T-cell (primary cell): ENCODE results near the gene C1orf21. TPM values are rescaled to one million over a fixed set of nuclear protein-coding genes. Genes with fewer than 3 reads are reported as not detected.

Experiments used
- ATAC-seq, 4 experiments: fragments of 200-7000 bp in 3 of 4; fragments of 150-1000 bp in 1 of 4; cut with Tn5 transposase; replicated peaks in 1 of 4; 1 replicate in 3 of 4; 2 replicates in 1 of 4; pipeline ENCODE4 v1.10.0; 2021; ENCODE audit warnings: moderate library complexity in 3 of 4, mild to moderate bottlenecking in 2 of 4, moderate number of reproducible peaks in 1 of 4
- CTCF ChIA-PET, 2 donors: fragments of 300-600 bp; sonication (Branson Sonifier 250); formaldehyde crosslinking; loops; one replicate each; lab custom pipeline; 2022; ENCODE audit warnings: antibody characterized with exemption in 2 of 2; lab: Charles Lee
- POLR2A ChIA-PET, 2 donors: fragments of 300-600 bp; sonication (Branson Sonifier 250); formaldehyde crosslinking; loops; one replicate each; lab custom pipeline; 2022; ENCODE audit warnings: antibody characterized with exemption in 2 of 2; lab: Charles Lee
- DNase-seq, 35 experiments: peaks; one replicate each; pipeline versions ENCODE4 v3.0.0 to v3.0.0-alpha.2; 2013 to 2023
- H3K27ac ChIP-seq: one replicate; pipeline ENCODE4 v1.5.1; 2013; ENCODE audit warnings: low read length
- H3K27me3 ChIP-seq, 2 experiments: replicated peaks in 1 of 2; 1 replicate in 1 of 2; 2 replicates in 1 of 2; pipeline versions ENCODE4 v1.6.1 to v1.7.0; 2013; ENCODE audit warnings: low read length in 1 of 2, mixed read lengths in 1 of 2; ENCODE audit not compliant: control insufficient read depth in 2 of 2, insufficient read depth in 2 of 2; ENCODE audit errors: extremely low read depth in 1 of 2
- H3K36me3 ChIP-seq, 2 donors: 1 replicate in 1 of 2; 2 replicates in 1 of 2; pipeline versions ENCODE4 v1.6.1 to v1.7.0; 2013; ENCODE audit warnings: low read length in 1 of 2; ENCODE audit not compliant: control insufficient read depth in 2 of 2, insufficient read depth in 1 of 2; ENCODE audit errors: extremely low read depth in 1 of 2
- H3K4me1 ChIP-seq, 2 experiments: 1 replicate in 1 of 2; 2 replicates in 1 of 2; pipeline versions ENCODE4 v1.6.1 to v1.7.0; 2013; ENCODE audit warnings: low read length in 2 of 2, mixed read lengths in 1 of 2; ENCODE audit not compliant: insufficient read depth in 2 of 2, control insufficient read depth in 1 of 2; ENCODE audit errors: extremely low read depth in 1 of 2
- H3K4me3 ChIP-seq, 2 donors: 1 replicate in 1 of 2; 2 replicates in 1 of 2; pipeline versions ENCODE4 v1.5.1 to v1.7.0; 2013; ENCODE audit warnings: mild to moderate bottlenecking in 2 of 2, low read length in 1 of 2, moderate library complexity in 1 of 2; ENCODE audit not compliant: control insufficient read depth in 1 of 2; ENCODE audit errors: extremely low read depth in 1 of 2
- H3K9me3 ChIP-seq: 2 replicates; pipeline ENCODE4 v1.7.0; 2013
- H3K27ac Mint-ChIP-seq, 2 donors: one replicate each; pipeline ENCODE4 v1.8.0; 2020 to 2021; ENCODE audit warnings: mild to moderate bottlenecking in 2 of 2, mixed read lengths in 2 of 2
- H3K27me3 Mint-ChIP-seq, 2 donors: one replicate each; pipeline ENCODE4 v1.8.0; 2021 to 2022; ENCODE audit warnings: mixed read lengths in 2 of 2
- H3K36me3 Mint-ChIP-seq: one replicate; pipeline ENCODE4 v1.8.0; 2021; ENCODE audit warnings: mixed read lengths
- H3K4me1 Mint-ChIP-seq, 3 donors: one replicate each; pipeline ENCODE4 v1.8.0; 2020 to 2022; ENCODE audit warnings: mixed read lengths in 3 of 3, mild to moderate bottlenecking in 1 of 3
- H3K4me3 Mint-ChIP-seq, 3 donors: one replicate each; pipeline ENCODE4 v1.8.0; 2020 to 2022; ENCODE audit warnings: mild to moderate bottlenecking in 3 of 3, mixed read lengths in 3 of 3, moderate library complexity in 3 of 3
- H3K9me3 Mint-ChIP-seq, 3 donors: one replicate each; pipeline ENCODE4 v1.8.0; 2020 to 2022; ENCODE audit warnings: mixed read lengths in 3 of 3
- WGBS: methylation state at CpG from one replicate; pipeline ENCODE4 v1.1.5; 2013; ENCODE audit warnings: missing lambda C conversion rate; ENCODE audit not compliant: insufficient coverage; 5-methylcytosine and 5-hydroxymethylcytosine counted together
- total RNA-seq, 35 experiments: library from RNA in 6 of 35; stranded (reverse) in 6 of 35; fragments of 120-200 nt in 1 of 35; gene quantifications; one replicate each; pipeline versions ENCODE4 v1.2.1 to v1.2.4 and lab custom pipeline; 2013 to 2026

C1orf21 gene
- total RNA-seq, 5 donors from 2014 or later (not counting 1 experiment from before 2014, with no cell fraction given) = 1.4 to 17.2 (median 5.9) TPM

DNA sequence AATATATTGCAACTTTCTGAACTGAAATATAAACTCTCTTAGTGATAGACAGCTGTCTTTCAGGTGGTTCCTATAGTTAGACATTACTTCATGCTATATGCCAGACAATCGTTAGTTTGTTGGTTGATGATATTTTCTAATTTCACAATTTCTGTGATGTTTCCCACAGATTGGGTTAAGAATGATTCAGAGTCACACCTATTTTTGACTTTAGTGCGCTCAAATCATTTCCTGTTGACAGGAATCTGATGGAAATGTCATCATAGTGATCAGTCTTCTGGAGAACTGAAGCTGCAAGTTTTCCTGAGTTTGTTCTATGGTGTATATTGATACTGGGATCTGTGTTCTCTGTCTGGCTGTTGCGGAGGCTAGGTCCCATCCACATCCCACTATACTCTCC is 119.7 kb downstream of the C1orf21 start:
- POLR2A ChIA-PET = interaction anchor here in 1 of 2 donors (0.6 kb wide), 1 partner anchor 9 kb away, joined by 3 read pairs; no protein-coding TSS in a partner anchor

DNA sequence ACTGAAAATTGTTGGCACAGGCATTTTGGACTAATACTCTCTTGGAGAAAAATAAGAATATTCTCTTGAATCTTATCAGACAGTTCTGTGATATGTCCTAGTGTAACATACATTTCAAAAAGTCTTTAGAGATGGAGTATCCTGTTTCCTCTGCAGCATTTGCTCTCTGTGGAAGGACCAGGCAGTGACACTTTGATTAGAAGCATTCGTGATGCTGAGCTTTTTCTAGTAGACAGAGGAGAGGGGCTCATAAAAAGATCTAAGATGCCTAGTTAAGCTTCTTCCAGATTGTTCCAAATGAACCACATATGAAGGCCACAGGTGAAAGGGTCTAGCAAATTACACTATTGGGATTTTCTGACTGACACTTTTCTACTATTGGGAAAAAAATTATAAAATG is 120.3 kb downstream of the C1orf21 start:
- POLR2A ChIA-PET = no interaction called here
- no CpG with 5 or more reads among the region's 1 CpG for WGBS

More for the DNA sequence above, 119.7 kb downstream of the C1orf21 start:
- Histone ChIP-seq H3K27me3 (no peaks in the 10 kb centered on the region), H3K9me3 (no peaks in the 10 kb centered on the region), H3K36me3 (no peaks in the 10 kb centered on the region), H3K4me1 (no peaks in the 10 kb centered on the region), H3K27ac (no peak overlapping the region), H3K4me3 (no peak overlapping the region)
- no peak overlapping the region for H3K27ac Mint-ChIP-seq
- peaks cover 6 to 14% of the 10 kb centered on the region in 2 donors for H3K27me3 Mint-ChIP-seq
- ATAC-seq (no peak), DNase-seq (no peak)
- H3K9me3 Mint-ChIP-seq = no peaks in the 10 kb centered on the region
- 44% methylated on average over 1 of the region's 3 CpGs for WGBS
- CTCF ChIA-PET = no interaction called here
- no peaks in the 10 kb centered on the region for H3K4me1 Mint-ChIP-seq
- H3K4me3 Mint-ChIP-seq = no peak overlapping the region
- H3K36me3 Mint-ChIP-seq = no peaks in the 10 kb centered on the region

DNA sequence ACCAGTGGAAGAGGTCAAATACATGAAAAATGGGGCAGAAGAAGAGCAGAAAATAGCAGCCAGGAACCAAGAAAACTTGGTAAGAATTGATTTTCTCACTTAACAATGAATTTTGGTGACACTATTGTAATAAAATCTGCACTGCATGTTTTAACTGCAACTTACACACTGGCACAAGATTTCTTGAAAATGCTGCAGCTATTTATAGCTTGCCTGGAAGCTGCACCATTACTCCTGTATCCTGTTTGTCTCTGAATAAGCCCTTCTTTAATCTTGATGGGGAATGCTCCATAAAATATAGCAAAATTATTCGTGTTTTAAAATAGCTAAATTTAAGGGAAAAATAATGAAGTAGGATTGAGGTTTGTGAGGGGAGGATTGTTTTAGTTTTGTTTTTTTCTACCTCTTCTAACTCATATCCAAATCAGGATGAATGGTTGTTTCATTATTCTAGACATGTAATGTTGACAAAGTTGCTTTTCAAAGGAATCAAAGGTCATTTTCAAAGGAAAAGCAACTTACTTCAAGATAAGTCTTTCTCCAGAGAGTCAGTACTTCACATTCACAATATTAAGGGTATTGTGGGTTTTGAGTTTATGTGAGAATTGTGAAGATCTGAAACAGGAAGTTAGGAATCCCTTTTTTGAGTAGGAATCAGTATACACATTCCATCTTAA is 120.9 kb downstream of the C1orf21 start:
- H3K27ac ChIP-seq = no peak overlapping the region
- no peak overlapping the region for H3K4me3 Mint-ChIP-seq
- peaks cover 4 to 14% of the 10 kb centered on the region in 2 donors for H3K27me3 Mint-ChIP-seq
- no peak overlapping the region for H3K27ac Mint-ChIP-seq
- H3K36me3 ChIP-seq = no peaks in the 10 kb centered on the region
- H3K4me3 ChIP-seq = no peak overlapping the region
- POLR2A ChIA-PET = no interaction called here
- CTCF ChIA-PET = no interaction called here
- DNase-seq (no peak), ATAC-seq (no peak)
- no peaks in the 10 kb centered on the region for H3K36me3 Mint-ChIP-seq
- H3K27me3 ChIP-seq = no peaks in the 10 kb centered on the region
- WGBS = no CpG with 5 or more reads among the region's 1 CpG
- no peaks in the 10 kb centered on the region for H3K4me1 ChIP-seq
- no peaks in the 10 kb centered on the region for H3K4me1 Mint-ChIP-seq
- no peaks in the 10 kb centered on the region for H3K9me3 ChIP-seq
- no peaks in the 10 kb centered on the region for H3K9me3 Mint-ChIP-seq

More for the DNA sequence above, 120.3 kb downstream of the C1orf21 start:
- Histone ChIP-seq H3K27me3 (no peaks in the 10 kb centered on the region), H3K9me3 (no peaks in the 10 kb centered on the region), H3K27ac (no peak overlapping the region), H3K4me1 (no peaks in the 10 kb centered on the region), H3K36me3 (no peaks in the 10 kb centered on the region), H3K4me3 (no peak overlapping the region)
- Mint-ChIP-seq H3K4me1 (no peaks in the 10 kb centered on the region), H3K9me3 (no peaks in the 10 kb centered on the region), H3K4me3 (no peak overlapping the region), H3K36me3 (no peaks in the 10 kb centered on the region), H3K27me3 (peaks cover 4 to 14% of the 10 kb centered on the region in 2 donors), H3K27ac (no peak overlapping the region)
- ATAC-seq (no peak), DNase-seq (no peak)
- CTCF ChIA-PET = no interaction called here

- H3K27ac Mint-ChIP-seq = no peak overlapping the region
- H3K9me3 ChIP-seq = no peaks in the 10 kb centered on the region
- H3K27me3 ChIP-seq = no peaks in the 10 kb centered on the region
- CTCF ChIA-PET = no interaction called here
- H3K4me1 Mint-ChIP-seq = no peaks in the 10 kb centered on the region
- H3K27me3 Mint-ChIP-seq = peaks cover 4 to 9% of the 10 kb centered on the region in 2 donors
- no peaks in the 10 kb centered on the region for H3K36me3 ChIP-seq
- no peaks in the 10 kb centered on the region for H3K9me3 Mint-ChIP-seq
- no peak for ATAC-seq
- no peaks in the 10 kb centered on the region for H3K4me1 ChIP-seq
- POLR2A ChIA-PET = interaction anchor here in 1 of 2 donors (0.6 kb wide), 1 partner anchor 29 kb away, joined by 3 read pairs; no protein-coding TSS in a partner anchor
- no peak overlapping the region for H3K4me3 Mint-ChIP-seq
- DNase-seq = no peak
- H3K27ac ChIP-seq = no peak overlapping the region
- no peak overlapping the region for H3K4me3 ChIP-seq
- whole genome bisulfite sequencing = 100% methylated on average over 1 of the region's 2 CpGs
- H3K36me3 Mint-ChIP-seq = no peaks in the 10 kb centered on the region
These were observed 122.3 kb downstream of the C1orf21 start for GRCh38 chr1:184509105-184509504.

GRCh38 chr1:184510110-184510509 is 123.3 kb downstream of the C1orf21 start:
- ATAC-seq (no peak), DNase-seq (no peak)
- POLR2A ChIA-PET = no interaction called here
- Mint-ChIP-seq H3K27me3 (peaks cover 0 to 4% of the 10 kb centered on the region in 2 donors), H3K27ac (no peak overlapping the region), H3K9me3 (no peaks in the 10 kb centered on the region), H3K4me3 (no peak overlapping the region), H3K36me3 (no peaks in the 10 kb centered on the region), H3K4me1 (no peaks in the 10 kb centered on the region)
- Histone ChIP-seq H3K36me3 (no peaks in the 10 kb centered on the region), H3K4me3 (no peak overlapping the region), H3K9me3 (no peaks in the 10 kb centered on the region), H3K27ac (no peak overlapping the region), H3K27me3 (no peaks in the 10 kb centered on the region), H3K4me1 (no peaks in the 10 kb centered on the region)
- CTCF ChIA-PET = interaction anchor here in 1 of 2 donors (0.9 kb wide), 1 partner anchor 154 kb away, joined by 3 read pairs; no protein-coding TSS in a partner anchor
- WGBS = 93% methylated on average over 3 of the region's 3 CpGs

DNA sequence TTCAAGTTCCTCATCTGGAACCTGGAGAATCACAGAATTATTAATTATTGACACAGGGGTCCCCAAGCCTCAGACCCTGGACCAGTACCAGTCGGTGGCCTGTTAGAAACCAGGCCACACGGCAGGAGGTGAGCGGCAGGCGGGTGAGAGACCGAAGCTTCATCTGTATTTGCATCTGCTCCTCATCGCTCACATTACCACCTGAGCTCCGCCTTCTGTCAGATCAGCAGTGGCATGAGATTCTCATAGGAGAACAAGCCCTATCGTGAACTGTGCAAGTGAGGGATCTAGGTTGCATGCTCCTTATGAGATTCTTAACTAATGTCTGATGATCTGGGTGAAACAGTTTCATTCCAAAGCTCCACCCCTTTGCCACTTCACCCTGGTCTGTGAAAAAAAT is 125.9 kb downstream of the C1orf21 start:
- ChIA-PET CTCF (interaction anchor here in 1 of 2 donors (0.6 kb wide), 1 partner anchor 1116 kb away, joined by 3 read pairs; no protein-coding TSS in a partner anchor), POLR2A (no interaction called here)
- no peak for DNase-seq
- Mint-ChIP-seq H3K36me3 (no peaks in the 10 kb centered on the region), H3K9me3 (peaks cover 0 to 3% (median 0%) of the 10 kb centered on the region in 3 donors), H3K27me3 (peaks cover 5 to 6% of the 10 kb centered on the region in 2 donors), H3K4me3 (no peak overlapping the region), H3K4me1 (no peaks in the 10 kb centered on the region), H3K27ac (no peak overlapping the region)
- ATAC-seq = no peak
- H3K4me3 ChIP-seq = no peak overlapping the region
- no peaks in the 10 kb centered on the region for H3K36me3 ChIP-seq
- 100% methylated on average over 5 of the region's 8 CpGs for WGBS
- H3K4me1 ChIP-seq = no peaks in the 10 kb centered on the region
- H3K27me3 ChIP-seq = no peaks in the 10 kb centered on the region
- no peak overlapping the region for H3K27ac ChIP-seq
- H3K9me3 ChIP-seq = no peaks in the 10 kb centered on the region
